ENCODE measurements around the gene ADGRB3.

DNA sequence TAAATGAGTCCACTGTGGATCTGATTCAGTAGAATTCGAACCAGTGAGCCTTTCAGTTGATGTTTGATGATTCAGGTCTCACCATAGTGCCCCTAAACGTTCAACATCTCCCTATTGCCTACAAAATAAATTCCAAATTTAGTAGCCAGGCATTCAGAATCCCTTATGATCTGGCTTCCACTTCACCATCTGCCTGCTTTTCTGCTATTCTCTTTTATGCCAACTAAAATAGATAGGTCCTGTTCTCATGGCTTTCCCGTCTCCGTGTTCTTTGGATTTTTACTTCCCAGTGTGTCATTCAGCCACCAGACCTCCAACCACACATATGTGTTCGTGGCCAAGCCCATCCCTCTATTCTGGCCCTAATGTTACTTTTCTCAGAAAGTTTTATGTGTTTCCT, 751.3 kb downstream of the ADGRB3 start:
- no peak for TF ChIP-seq CTCF (IDR thresholded peaks at IDR 0.05)
- no peak for TF ChIP-seq POLR2AphosphoS5 (IDR thresholded peaks at IDR 0.05; ENCODE audit: insufficient read depth in 1 of 2, low read depth in 1 of 2)
- TF ChIP-seq POLR2A (IDR thresholded peaks at IDR 0.05) = no peak
